H1 (cell line): ENCODE data around the gene ZPBP2. TPM values are rescaled to one million over a fixed set of nuclear protein-coding genes. Genes with fewer than 3 reads are reported as not detected.

Source experiments
- CTCF ChIA-PET: fragments of 300-600 bp; sonication (Branson Sonifier 250); formaldehyde crosslinking; loops from one replicate; lab custom pipeline; 2021; ENCODE audit not compliant: partially characterized antibody; lab: Charles Lee
- POLR2A ChIA-PET: fragments of 300-600 bp; sonication (Branson Sonifier 250); formaldehyde crosslinking; loops from one replicate; lab custom pipeline; 2021; ENCODE audit warnings: inconsistent platforms; ENCODE audit not compliant: partially characterized antibody; lab: Charles Lee
- DNase-seq, 2 experiments: peaks; one replicate each; pipeline versions ENCODE4 v3.0.0 to v3.0.0-alpha.2; 2010 to 2022; ENCODE audit warnings: low spot score in 2 of 2, low read depth in 1 of 2, mixed read lengths in 1 of 2
- FAIRE-seq: peaks from 2 replicates; lab custom pipeline; 2011; peaks lifted over from hg19 to GRCh38; lab: Jason Lieb, UNC
- H2AFZ ChIP-seq: 2 replicates; pipeline ENCODE4 v1.8.1; 2012; ENCODE audit warnings: low read length, inconsistent platforms
- H2AK5ac ChIP-seq: 2 replicates; pipeline ENCODE4 v1.6.1; 2013; ENCODE audit warnings: low read depth, low read length
- H2BK120ac ChIP-seq: replicated peaks from 2 replicates; pipeline ENCODE3; 2013; ENCODE audit warnings: low read depth, low read length, inconsistent platforms
- H2BK12ac ChIP-seq: 2 replicates; pipeline ENCODE4 v1.6.1; 2013; ENCODE audit warnings: low read depth, low read length
- H2BK15ac ChIP-seq: 2 replicates; pipeline ENCODE4 v1.6.1; 2013; ENCODE audit warnings: low read length
- H2BK20ac ChIP-seq: 2 replicates; pipeline ENCODE4 v1.6.1; 2013; ENCODE audit warnings: low read length
- H2BK5ac ChIP-seq: 2 replicates; pipeline ENCODE4 v1.6.1; 2013; ENCODE audit warnings: low read depth, low read length
- H3K14ac ChIP-seq: 2 replicates; pipeline ENCODE4 v1.6.1; 2013; ENCODE audit warnings: inconsistent platforms; ENCODE audit not compliant: insufficient read length
- H3K18ac ChIP-seq: 2 replicates; pipeline ENCODE4 v1.6.1; 2013; ENCODE audit warnings: low read length; ENCODE audit errors: extremely low read depth
- H3K23ac ChIP-seq: 2 replicates; pipeline ENCODE4 v1.6.1; 2013; ENCODE audit warnings: inconsistent platforms; ENCODE audit not compliant: insufficient read length
- H3K23me2 ChIP-seq: 2 replicates; pipeline ENCODE4 v1.6.1; 2013; ENCODE audit warnings: low read depth, low read length
- H3K27ac ChIP-seq: 2 replicates; pipeline ENCODE4 v1.6.1; 2011; ENCODE audit warnings: low read depth, low read length, inconsistent platforms
- H3K27me3 ChIP-seq, 4 experiments: replicated peaks in 1 of 4; 1 replicate in 1 of 4; 2 replicates in 3 of 4; pipeline versions ENCODE4 v1.6.1 to v1.8.1; 2011 to 2013; ENCODE audit warnings: low read length in 3 of 4, mild to moderate bottlenecking in 3 of 4, inconsistent platforms in 2 of 4, mixed read lengths in 2 of 4, moderate library complexity in 1 of 4; ENCODE audit not compliant: control insufficient read depth in 3 of 4, insufficient read depth in 3 of 4; ENCODE audit errors: extremely low read depth in 1 of 4
- H3K36me3 ChIP-seq, 4 experiments: 2 replicates each; pipeline versions ENCODE4 v1.6.1 to v1.8.1; 2011 to 2013; ENCODE audit warnings: mild to moderate bottlenecking in 4 of 4, low read length in 3 of 4, moderate library complexity in 2 of 4, control low read depth in 1 of 4, inconsistent platforms in 1 of 4; ENCODE audit not compliant: insufficient read depth in 4 of 4, control insufficient read depth in 2 of 4
- H3K4ac ChIP-seq: replicated peaks from 2 replicates; pipeline ENCODE3; 2013; ENCODE audit warnings: low read length, low read depth, mixed read lengths, inconsistent platforms; ENCODE audit not compliant: insufficient read length
- H3K4me1 ChIP-seq, 4 experiments: replicated peaks in 1 of 4; 1 replicate in 1 of 4; 2 replicates in 3 of 4; pipeline versions ENCODE4 v1.6.1 to v1.8.1; 2011 to 2013; ENCODE audit warnings: low read length in 3 of 4, inconsistent platforms in 2 of 4, mixed read lengths in 1 of 4; ENCODE audit not compliant: insufficient read depth in 4 of 4, control insufficient read depth in 3 of 4
- H3K4me2 ChIP-seq, 2 experiments: 2 replicates each; pipeline versions ENCODE4 v1.6.1 to v1.8.1; 2011 to 2013; ENCODE audit warnings: low read depth in 2 of 2, low read length in 2 of 2, control low read depth in 1 of 2, inconsistent platforms in 1 of 2, mild to moderate bottlenecking in 1 of 2; ENCODE audit not compliant: insufficient read depth in 1 of 2
- H3K4me3 ChIP-seq, 4 experiments: fragments of 200-600, 300-600 bp in 1 of 4; sonication (generic), shearing (Covaris generic), sonication (Bioruptor Twin) in 1 of 4; 2 replicates each; pipeline versions ENCODE4 v1.5.1 to v1.8.1; 2011 to 2016; ENCODE audit warnings: low read length in 4 of 4, low read depth in 3 of 4, control low read depth in 2 of 4, inconsistent platforms in 2 of 4, mild to moderate bottlenecking in 2 of 4, mixed read lengths in 1 of 4, moderate library complexity in 1 of 4; ENCODE audit not compliant: insufficient read depth in 2 of 4; ENCODE audit errors: extremely low read depth in 1 of 4
- H3K56ac ChIP-seq: replicated peaks from 2 replicates; pipeline ENCODE3; 2013; ENCODE audit warnings: low read depth, mild to moderate bottlenecking, mixed read lengths, low read length, inconsistent platforms; ENCODE audit not compliant: insufficient read length
- H3K79me1 ChIP-seq: 2 replicates; pipeline ENCODE4 v1.6.1; 2013; ENCODE audit warnings: low read depth, low read length, control low read depth
- H3K79me2 ChIP-seq, 2 experiments: 2 replicates each; pipeline versions ENCODE4 v1.6.1 to v1.8.1; 2012 to 2013; ENCODE audit warnings: low read length in 2 of 2, mild to moderate bottlenecking in 2 of 2, inconsistent platforms in 1 of 2; ENCODE audit not compliant: insufficient read depth in 2 of 2, control insufficient read depth in 1 of 2
- H3K9ac ChIP-seq, 4 experiments: replicated peaks in 1 of 4; 1 replicate in 1 of 4; 2 replicates in 3 of 4; pipeline versions ENCODE4 v1.6.1 to v1.8.1; 2011 to 2013; ENCODE audit warnings: low read depth in 3 of 4, low read length in 3 of 4, control low read depth in 2 of 4, mild to moderate bottlenecking in 2 of 4, moderate library complexity in 2 of 4, inconsistent platforms in 1 of 4; ENCODE audit errors: extremely low read depth in 1 of 4
- H3K9me3 ChIP-seq, 2 experiments: 2 replicates each; pipeline versions ENCODE4 v1.6.1 to v1.8.1; 2012 to 2013; ENCODE audit warnings: mild to moderate bottlenecking in 2 of 2, moderate library complexity in 2 of 2, control low read depth in 1 of 2, inconsistent platforms in 1 of 2, low read depth in 1 of 2, low read length in 1 of 2, mixed read lengths in 1 of 2; ENCODE audit not compliant: insufficient read depth in 2 of 2
- H4K20me1 ChIP-seq, 2 experiments: replicated peaks in 1 of 2; 2 replicates each; pipeline versions ENCODE3 to v1.8.1; 2011 to 2013; ENCODE audit warnings: inconsistent platforms in 2 of 2, low read length in 2 of 2, mild to moderate bottlenecking in 1 of 2; ENCODE audit not compliant: insufficient read depth in 2 of 2, control insufficient read depth in 1 of 2
- H4K5ac ChIP-seq: 2 replicates; pipeline ENCODE4 v1.6.1; 2013; ENCODE audit warnings: low read length, low read depth, mixed read lengths, inconsistent platforms; ENCODE audit not compliant: insufficient read length
- H4K8ac ChIP-seq: 2 replicates; pipeline ENCODE4 v1.8.0; 2013; ENCODE audit warnings: mild to moderate bottlenecking, moderate library complexity, low read length, inconsistent platforms; ENCODE audit not compliant: insufficient read depth; ENCODE audit errors: extremely low read depth
- H4K91ac ChIP-seq: replicated peaks from 2 replicates; pipeline ENCODE3; 2013; ENCODE audit warnings: low read length, mixed read lengths, inconsistent platforms; ENCODE audit not compliant: insufficient read length
- ASH2L ChIP-seq: fragments of 200-600, 300-600 bp; sonication (generic); IDR thresholded peaks from one replicate; pipeline ENCODE4 v1.7.1; 2017; ENCODE audit warnings: low read length
- ATF2 ChIP-seq: IDR thresholded peaks from 2 replicates; pipeline ENCODE4 v1.6.1; 2012; ENCODE audit warnings: low read length, inconsistent platforms
- CTCF ChIP-seq, 3 experiments: IDR thresholded peaks; 1 replicate in 2 of 3; 2 replicates in 1 of 3; pipeline versions ENCODE4 v1.5.1 to v1.6.1; 2011; ENCODE audit warnings: low read length in 3 of 3, mild to moderate bottlenecking in 3 of 3, inconsistent platforms in 2 of 3, low read depth in 1 of 3, moderate library complexity in 1 of 3; ENCODE audit not compliant: insufficient read depth in 1 of 3; ENCODE audit errors: control extremely low read depth in 1 of 3
- POLR2A ChIP-seq, 2 experiments: IDR thresholded peaks; 1 replicate in 1 of 2; 2 replicates in 1 of 2; pipeline ENCODE4 v1.6.1; 2011; ENCODE audit warnings: low read depth in 2 of 2, low read length in 2 of 2, mild to moderate bottlenecking in 2 of 2; ENCODE audit errors: control extremely low read depth in 1 of 2
- POLR2AphosphoS5 ChIP-seq: IDR thresholded peaks from 2 replicates; pipeline ENCODE4 v1.6.1; 2011; ENCODE audit warnings: low read depth, low read length
- SIN3A ChIP-seq, 2 experiments: IDR thresholded peaks in 1 of 2; conservative IDR thresholded peaks in 1 of 2; 2 replicates each; pipeline ENCODE4 v1.6.1; 2011 to 2012; ENCODE audit warnings: low read length in 2 of 2, improper control_type of control experiment in 1 of 2, low read depth in 1 of 2, mild to moderate bottlenecking in 1 of 2
- TCF12 ChIP-seq: IDR thresholded peaks from 2 replicates; pipeline ENCODE4 v1.6.1; 2011; ENCODE audit warnings: low read depth, mild to moderate bottlenecking, low read length
- USF2 ChIP-seq: IDR thresholded peaks from 2 replicates; pipeline ENCODE4 v1.6.1; 2011; ENCODE audit warnings: low read length, improper control_type of control experiment
- WGBS, 2 experiments: shearing (Covaris generic) in 1 of 2; methylation state at CpG; one replicate each; pipeline versions ENCODE4 v1.1.6 to v1.1.7; 2013 to 2015; ENCODE audit warnings: low lambda C conversion rate in 2 of 2, mixed read lengths in 2 of 2, inconsistent platforms in 1 of 2, low coverage in 1 of 2, missing lambda C conversion rate in 1 of 2; ENCODE audit not compliant: insufficient replicate concordance in 2 of 2, insufficient coverage in 1 of 2, insufficient read length in 1 of 2; ENCODE audit errors: extremely low coverage in 1 of 2, missing lambda C conversion rate in 1 of 2; 5-methylcytosine and 5-hydroxymethylcytosine counted together
- polyA plus RNA-seq, 7 experiments: library from polyadenylated mRNA; depleted of rRNA in 3 of 7; stranded (reverse) in 5 of 7; unstranded in 2 of 7; fragments of >200 nt in 5 of 7; fragments of 200-250 nt in 2 of 7; gene quantifications; 1 replicate in 5 of 7; 2 replicates in 1 of 7; 4 replicates in 1 of 7; pipeline versions ENCODE4 v1.2.1 to v1.2.3, GENCODE V29; 2011 to 2013; ENCODE audit warnings: missing spikeins in 2 of 7, mixed read lengths in 2 of 7
- total RNA-seq: library from RNA; stranded (reverse); fragmentation: NEBNext Ultra II Directional; extraction: Animal tissue kit (Norgen Biotek cat#: 25700); gene quantifications from 2 replicates; pipeline ENCODE4 v1.2.1, GENCODE V29; 2021

ZPBP2 gene
- total and polyA plus RNA-seq, 2 of the 8 experiments (the other 6 are each of a cell fraction or from before 2014, with no cell fraction given) = not detected

GRCh38 chr17:39924691-39925055, 56.7 kb downstream of the ZPBP2 start:
- Histone ChIP-seq H3K27me3 (no peaks in the 10 kb centered on the region), H3K4me1 (peaks cover 9 to 26% (median 14%) of the 10 kb centered on the region in 4 experiments), H3K79me2 (peaks cover 0 to 30% of the 10 kb centered on the region in 2 experiments; a peak in 2 of 4 replicates), H4K91ac (no peak overlapping the region), H3K4ac (no peak overlapping the region), H3K56ac (no peak overlapping the region), H3K9ac (no peak overlapping the region), H2BK20ac (no peak overlapping the region), H4K8ac (no peak overlapping the region), H4K5ac (no peak overlapping the region), H2BK120ac (no peak overlapping the region), H3K4me2 (peak overlapping the region; percentile 25 to 53; a peak in 1 of 4 replicates), H3K18ac (no peak overlapping the region), H3K14ac (no peak overlapping the region), H3K23me2 (peaks cover 8% of the 10 kb centered on the region; the same call in 1 of the 2 replicates), H3K4me3 (no peak overlapping the region; a peak in 2 of 8 replicates), H3K27ac (0 out of 2 replicates have a peak overlapping the region, but pooled peaks have one; percentile 34), H3K23ac (no peak overlapping the region), H4K20me1 (peaks cover 18 to 19% of the 10 kb centered on the region in 2 experiments), H3K9me3 (no peaks in the 10 kb centered on the region), H2AFZ (no peak overlapping the region), H3K36me3 (peaks cover 13 to 24% (median 19%) of the 10 kb centered on the region in 4 experiments; a peak in 7 of 8 replicates), H2BK12ac (no peak overlapping the region), H3K79me1 (peaks cover 13% of the 10 kb centered on the region), H2BK15ac (0 out of 2 replicates have a peak overlapping the region, but pooled peaks have one; percentile 29), H2AK5ac (no peak overlapping the region), H2BK5ac (no peak overlapping the region)
- ChIA-PET CTCF (interaction anchor here (0.8 to 1.3 kb wide), 2 partner anchors 19 to 30 kb away, joined by 3 read pairs; no protein-coding TSS in a partner anchor), POLR2A (interaction anchor here (0.5 to 1.6 kb wide), 2 partner anchors 9 to 14 kb away, joined by 3 to 4 read pairs; no protein-coding TSS in a partner anchor)
- WGBS, 2 experiments = 94% methylated on average over 3 of the region's 3 CpGs; no CpG with 5 or more reads in 1 of the 2 experiments
- DNase-seq (no peak), FAIRE-seq (no peak)
- no peak for TF ChIP-seq ATF2
- TF ChIP-seq POLR2A (IDR thresholded peaks at IDR 0.05; ENCODE audit: control extremely low read depth in 1 of 2, low read depth in 2 of 2, low read length in 2 of 2) = no peak
- no peak for TF ChIP-seq ASH2L
- no peak for TF ChIP-seq SIN3A (conservative IDR thresholded peaks at IDR 0.05 in 1 of 2, IDR thresholded peaks at IDR 0.05 in 1 of 2; ENCODE audit: low read depth in 1 of 2, low read length in 2 of 2)
- no peak for TF ChIP-seq CTCF (IDR thresholded peaks at IDR 0.05; ENCODE audit: control extremely low read depth in 1 of 3, insufficient read depth in 1 of 3, low read depth in 1 of 3, low read length in 3 of 3)
- no peak for TF ChIP-seq POLR2AphosphoS5
- TF ChIP-seq TCF12 = no peak
- no peak for TF ChIP-seq USF2
